ENCODE data around the gene RGS12.

- TF ChIP-seq CTCF (IDR thresholded peaks at IDR 0.05 in 4 of 5, conservative IDR thresholded peaks at IDR 0.05 in 1 of 5) (no peak), POLR2A (IDR thresholded peaks at IDR 0.05) (no peak)
These were observed 48.1 kb upstream of the RGS12 start for GRCh38 chr4:3244747-3245146.

Measured in gastrocnemius medialis (tissue), 4 donors.